GM23248 (cell line): ENCODE data around the gene CCT3.

Source experiments
- EZH2 ChIP-seq: fragments of 200-600 bp; sonication (generic); IDR thresholded peaks from 2 replicates; pipeline ENCODE4 v1.6.1; 2018; ENCODE audit warnings: antibody characterized with exemption, mild to moderate bottlenecking; ENCODE audit not compliant: insufficient read depth, poor library complexity, severe bottlenecking
- EZH2phosphoT487 ChIP-seq: fragments of 200-600 bp; sonication (generic); IDR thresholded peaks from 2 replicates; pipeline ENCODE4 v1.6.1; 2018; ENCODE audit warnings: antibody characterized with exemption, moderate library complexity, mild to moderate bottlenecking, low read depth; ENCODE audit not compliant: insufficient read depth

DNA sequence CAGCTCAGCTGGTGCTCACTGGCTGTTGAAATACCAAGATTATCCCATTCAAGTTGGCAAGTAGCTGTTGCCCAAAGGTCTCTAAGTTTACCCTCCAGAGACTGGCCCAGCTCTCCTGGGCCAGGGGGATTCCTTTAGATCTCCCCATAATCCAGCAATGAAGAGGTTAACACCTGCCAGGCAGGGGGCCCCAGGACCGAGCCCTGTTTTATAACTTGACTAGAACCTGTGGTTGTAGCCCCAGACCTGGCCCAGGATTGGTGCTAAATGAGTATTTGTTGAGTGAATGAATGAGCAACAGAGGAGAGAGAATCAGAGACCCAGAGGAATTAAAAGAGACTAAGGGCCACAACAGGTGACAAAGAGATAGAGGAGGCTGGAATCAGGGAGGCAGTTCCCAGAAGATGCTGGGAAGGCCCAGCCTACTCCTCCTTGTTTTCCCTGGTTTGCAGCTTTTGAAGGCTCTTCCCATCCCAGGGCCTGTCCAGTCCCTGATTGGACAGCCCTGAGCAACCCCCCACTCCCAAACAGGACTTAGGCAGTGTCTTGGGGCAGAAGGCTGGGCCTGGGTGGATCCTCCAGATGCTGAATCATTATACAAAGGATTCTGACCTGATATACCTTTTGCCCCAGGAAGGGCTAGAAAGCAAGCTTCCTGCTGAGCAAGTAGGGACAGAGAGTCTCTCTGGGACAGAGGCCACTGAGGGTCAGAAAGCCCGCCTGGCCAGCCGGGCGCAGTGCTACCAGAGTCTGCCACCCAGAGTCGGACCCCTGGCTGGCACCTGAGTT is 28.5 kb upstream of the CCT3 start:
- TF ChIP-seq EZH2phosphoT487 (no peak), EZH2 (no peak)
